NCI-H2196 (cell line): ENCODE measurements around the gene TRPM3.

Experiments used
- DNase-seq: peaks from one replicate; lab custom pipeline; 2025; ENCODE audit not compliant: unreplicated experiment; lab: John Stamatoyannopoulos, UW

TRPM3 gene

DNA sequence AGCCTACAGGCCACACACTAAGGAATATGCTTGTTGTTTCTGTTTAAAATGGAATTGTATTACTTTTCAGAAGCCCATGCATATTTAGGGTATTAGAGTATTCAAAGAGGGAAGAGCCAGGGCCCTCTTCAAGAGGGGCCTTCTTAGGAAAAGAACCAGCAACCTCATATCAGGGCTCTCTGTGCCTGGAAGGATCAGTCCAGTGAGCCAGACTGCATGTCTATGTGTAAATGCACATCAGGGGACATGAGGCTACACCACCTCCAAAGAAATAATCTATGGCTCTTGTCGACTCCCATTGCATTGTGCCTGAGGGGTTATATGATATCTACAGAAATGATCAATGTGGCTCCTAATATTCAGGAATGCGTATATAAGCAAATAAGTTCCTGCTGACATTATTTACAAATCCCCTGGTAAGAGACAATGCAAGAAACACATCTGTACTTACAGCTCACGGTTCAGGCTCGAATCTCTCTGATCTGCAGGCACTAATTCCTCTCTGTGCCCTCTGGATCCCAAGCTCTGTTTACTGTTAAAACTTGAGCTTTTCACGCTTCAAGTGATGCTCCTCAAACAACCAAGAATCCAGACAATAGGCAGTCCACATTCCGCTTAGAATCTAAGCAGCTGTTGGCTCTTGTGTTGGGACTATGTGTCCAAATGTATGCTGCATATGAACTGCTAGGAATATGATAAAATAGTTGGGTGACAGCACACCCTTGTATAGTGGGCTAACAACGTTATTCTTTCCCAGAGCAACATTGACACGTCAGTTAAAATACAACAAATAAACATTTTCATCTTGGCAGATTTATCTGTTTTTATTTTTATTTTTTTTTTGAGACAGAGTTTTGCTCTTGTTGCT is 556.7 kb downstream of the TRPM3 start:
- DNase-seq, result no peak

GRCh38 chr9:70563431-70564204 is 557.8 kb downstream of the TRPM3 start:
- DNase-seq, result no peak

- no peak for DNase-seq
These were observed 558.4 kb downstream of the TRPM3 start for GRCh38 chr9:70563010-70563409.

DNA sequence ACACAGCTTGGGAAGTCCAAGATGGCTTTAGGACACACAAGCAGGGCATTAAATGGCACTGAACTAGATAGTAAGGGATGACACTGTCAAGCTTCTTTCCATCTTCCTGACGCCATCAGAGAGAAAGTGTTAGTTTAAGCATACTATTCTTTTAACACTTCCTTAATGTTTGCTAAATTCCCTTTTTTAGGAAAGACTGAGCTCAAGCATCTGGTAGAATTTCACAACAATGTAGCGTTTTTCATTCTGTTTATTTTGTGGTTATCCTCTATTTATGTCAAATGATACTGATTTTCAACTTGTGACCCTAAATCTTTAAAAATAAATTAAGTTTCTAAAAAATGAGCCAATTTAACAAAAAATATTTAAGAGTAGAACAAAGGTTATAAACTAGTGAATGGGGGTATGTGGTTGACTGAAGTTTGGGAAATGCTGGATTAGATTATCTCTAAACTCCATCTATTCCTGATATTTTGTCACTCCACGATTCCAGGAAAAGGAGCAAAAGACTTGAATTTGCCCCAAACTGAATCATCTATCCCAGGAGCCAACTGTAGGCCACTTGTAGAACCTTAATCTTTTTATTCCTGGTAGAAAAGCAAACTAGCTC is 559.5 kb downstream of the TRPM3 start:
- no peak for DNase-seq

GRCh38 chr9:70561111-70561510 is 560.3 kb downstream of the TRPM3 start:
- DNase-seq, result no peak

- DNase-seq, result no peak
These were observed 562.3 kb downstream of the TRPM3 start for GRCh38 chr9:70559102-70559501.

- DNase-seq, result no peak
These were observed 563.6 kb downstream of the TRPM3 start for GRCh38 chr9:70557661-70558369.

DNA sequence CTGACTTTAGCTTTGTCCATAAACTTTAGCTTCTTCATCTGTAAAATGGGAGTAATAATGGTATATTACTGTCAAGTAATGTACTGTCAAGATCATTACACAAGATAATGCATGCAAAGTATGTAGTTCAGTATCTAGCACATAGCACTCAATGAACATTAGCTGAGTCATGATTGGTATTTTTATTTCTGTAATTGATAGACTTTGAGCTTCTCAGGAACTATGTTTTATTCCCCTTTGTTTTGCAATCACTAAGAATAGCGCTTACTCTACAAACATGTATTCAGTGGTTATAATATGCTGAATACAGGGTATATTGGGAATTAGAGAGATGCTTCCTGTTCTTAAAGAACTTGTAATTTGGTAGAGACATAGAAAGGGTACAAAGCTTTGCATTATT is 564.6 kb downstream of the TRPM3 start:
- no peak for DNase-seq

GRCh38 chr9:70554881-70555280 is 566.5 kb downstream of the TRPM3 start:
- no peak for DNase-seq

DNA sequence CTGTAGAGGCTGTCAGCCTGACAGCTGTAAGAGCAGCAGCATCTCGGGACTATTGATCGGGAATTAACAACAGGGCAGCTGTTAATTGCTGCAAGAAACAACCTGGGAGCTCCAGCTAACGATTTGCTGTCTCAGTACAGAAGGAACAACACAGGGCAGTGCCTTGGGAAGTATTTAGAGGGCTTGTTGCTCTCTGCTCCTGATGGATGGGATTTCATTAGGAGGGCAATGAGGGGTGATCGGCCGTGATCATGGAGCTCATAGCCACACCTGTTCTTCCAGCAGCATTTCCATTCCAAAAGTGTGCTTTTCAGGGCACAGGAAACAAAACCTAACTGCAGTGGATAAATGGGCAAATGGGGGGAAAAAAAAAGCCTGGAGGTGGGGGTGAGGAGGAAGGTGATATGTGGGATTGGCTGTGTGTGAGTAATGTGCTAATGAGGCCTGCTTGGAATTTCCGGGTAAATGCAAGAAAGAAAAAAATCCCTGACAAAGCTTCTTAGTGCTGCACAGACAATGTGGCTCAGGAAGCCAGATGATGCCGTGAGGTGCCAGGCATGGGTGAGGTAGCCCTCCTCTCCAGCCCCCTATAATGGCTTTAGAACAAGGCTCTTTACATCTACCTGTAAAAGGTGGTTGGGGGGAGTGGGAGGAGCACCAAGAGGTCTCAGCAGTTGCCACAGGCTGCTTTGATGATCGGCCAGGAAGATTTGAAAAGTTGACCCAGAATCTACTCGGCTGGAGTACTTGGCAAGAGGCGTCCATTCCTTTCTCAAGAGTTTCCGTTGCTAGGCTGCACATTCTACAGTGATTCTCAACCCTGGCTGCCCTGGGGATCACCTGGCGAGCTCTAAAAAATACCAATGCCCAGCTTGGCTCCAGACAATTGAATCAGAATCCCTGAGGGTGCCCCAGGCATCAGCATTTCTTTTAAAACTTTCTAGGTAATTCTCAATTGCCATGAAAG is 567.4 kb downstream of the TRPM3 start:
- DNase-seq, result peak; percentile 44

DNA sequence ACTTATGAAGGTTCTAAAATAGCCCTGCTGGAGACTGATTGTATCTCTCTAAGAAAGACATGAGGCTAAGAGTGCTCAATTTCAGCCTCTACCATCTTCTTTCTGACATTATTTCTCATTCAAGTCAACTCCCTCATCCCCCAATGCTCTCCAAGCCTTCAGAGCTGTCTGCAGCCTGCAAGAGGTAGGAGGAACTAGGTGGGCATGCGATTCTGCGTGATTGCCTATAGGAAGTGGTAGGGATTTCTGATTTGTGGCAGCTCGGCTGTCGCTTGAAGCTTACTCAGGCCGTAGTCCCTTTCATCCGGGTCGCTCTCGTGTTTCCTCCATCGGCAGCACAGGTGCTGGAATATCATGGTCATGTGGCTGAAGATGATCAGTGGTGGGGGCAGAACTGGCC is 568.9 kb downstream of the TRPM3 start:
- no peak for DNase-seq

GRCh38 chr9:70551801-70552200 is 569.6 kb downstream of the TRPM3 start:
- DNase-seq, result no peak

- DNase-seq, result no peak
These were observed 570.0 kb downstream of the TRPM3 start for GRCh38 chr9:70551396-70551795.

- no peak for DNase-seq
These were observed 571.5 kb downstream of the TRPM3 start for GRCh38 chr9:70549926-70550325.

DNA sequence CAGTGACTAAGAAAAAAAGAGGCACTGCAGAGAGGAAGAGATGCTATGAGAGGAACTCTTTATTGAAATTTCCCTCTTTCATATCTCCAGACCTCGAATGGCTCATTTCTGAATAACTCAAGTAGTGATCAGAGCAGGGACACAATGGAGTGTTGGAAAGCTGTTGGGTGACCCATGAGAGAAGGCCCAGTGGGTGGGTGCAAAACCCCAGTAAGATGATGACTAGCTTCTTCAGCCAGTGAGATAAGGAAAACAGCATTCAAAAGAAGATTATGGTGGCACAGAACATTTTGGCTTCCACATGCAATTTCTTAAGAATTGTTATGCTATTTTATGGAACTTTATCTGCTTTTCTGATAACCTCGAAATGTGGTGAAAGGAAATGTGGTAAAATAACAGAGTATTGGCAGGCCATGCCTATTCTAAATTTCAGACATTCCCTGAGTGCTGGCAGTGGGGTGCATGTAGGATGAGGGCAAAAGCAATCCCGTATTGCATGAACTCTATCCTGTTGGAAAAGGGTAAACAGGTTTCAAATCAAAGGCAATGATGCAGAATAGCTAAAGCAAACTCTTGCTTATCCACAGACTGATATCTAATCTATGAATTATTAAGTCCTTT is 579.0 kb downstream of the TRPM3 start:
- no peak for DNase-seq

DNA sequence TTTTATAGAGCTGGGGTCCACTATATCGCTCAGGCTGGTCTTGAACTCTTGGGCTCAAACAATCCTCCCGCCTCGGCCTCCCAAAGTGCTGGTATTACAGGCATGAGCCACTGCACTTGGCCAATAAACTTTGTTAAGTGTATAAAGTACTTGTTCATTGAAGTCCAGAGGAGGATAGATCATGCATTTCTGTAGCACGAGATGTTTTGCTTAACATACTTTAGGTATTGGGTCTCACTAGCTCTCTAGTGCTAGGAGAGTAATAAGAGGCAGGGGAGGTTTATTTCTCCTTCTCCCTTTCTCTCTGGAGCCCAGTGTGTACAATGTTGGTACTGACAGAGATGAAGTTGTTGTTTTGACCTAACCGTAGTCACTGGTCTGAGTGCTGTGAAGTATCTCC is 581.4 kb downstream of the TRPM3 start:
- DNase-seq, result no peak

GRCh38 chr9:70539526-70539925 is 581.9 kb downstream of the TRPM3 start:
- DNase-seq, result no peak

- no peak for DNase-seq
These were observed 582.4 kb downstream of the TRPM3 start for GRCh38 chr9:70539001-70539400.

DNA sequence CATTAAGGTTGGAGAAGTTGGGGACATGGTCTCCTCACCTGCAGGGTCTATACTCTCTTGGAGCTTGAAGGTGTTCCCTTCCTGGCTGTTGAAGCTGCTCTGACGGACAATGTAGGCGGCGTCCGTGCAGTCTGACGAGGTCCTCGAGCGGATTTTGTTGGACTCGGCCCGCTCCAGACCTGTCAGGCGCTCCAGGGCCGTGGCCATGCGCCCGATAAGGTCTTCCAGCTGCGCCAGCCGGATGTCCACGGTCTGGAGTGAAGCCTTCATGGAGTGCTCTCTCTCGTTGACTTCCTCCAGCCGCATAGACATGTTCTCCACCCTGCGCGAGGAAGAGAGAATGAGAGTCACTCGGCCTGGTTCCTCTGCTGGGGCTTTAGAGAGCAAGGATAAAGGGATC is 584.3 kb downstream of the TRPM3 start:
- no peak for DNase-seq
